HepG2 (cell line): Measurements from ENCODE around the gene TSHZ2. TPM values are rescaled to one million over a fixed set of nuclear protein-coding genes. Genes with fewer than 3 reads are reported as not detected.

Experiments used
- ATAC-seq: fragments of 200-7000 bp; cut with Tn5 transposase; 3 replicates; pipeline ENCODE4 v1.9.1; 2020; ENCODE audit warnings: mild to moderate bottlenecking, moderate library complexity
- BruUV-seq: library from RNA; stranded (reverse); fragments of 400-500 nt; replicated peaks from 2 replicates; lab custom pipeline; 2021; lab: Mats Ljungman, UMichigan
- CTCF ChIA-PET: fragments of 300-600 bp; formaldehyde crosslinking; extraction: SDS; loops from one replicate; lab custom pipeline; 2021; ENCODE audit warnings: low total read pairs, inconsistent platforms, low intra/inter-chr PET ratio; lab: Yijun Ruan, JAX
- POLR2A ChIA-PET: fragments of 350-600 bp; sonication (Branson Sonifier 250); formaldehyde crosslinking; loops from one replicate; lab custom pipeline; 2020; ENCODE audit warnings: antibody characterized with exemption, inconsistent platforms; lab: Yijun Ruan, JAX
- DNase-seq: peaks from one replicate; pipeline ENCODE4 v3.0.0-alpha.2; 2015; ENCODE audit warnings: low spot score
- FAIRE-seq: peaks from 3 replicates; lab custom pipeline; 2011; peaks lifted over from hg19 to GRCh38; lab: Jason Lieb, UNC
- H2AFZ ChIP-seq: one replicate; pipeline ENCODE4 v1.6.1; 2011; ENCODE audit warnings: low read length, inconsistent platforms
- H3K27ac ChIP-seq: fragments of 300-600 bp; 3 replicates; pipeline ENCODE4 v1.8.0; 2011; ENCODE audit warnings: mixed run types, mild to moderate bottlenecking, mixed read lengths, low read length, inconsistent platforms; ENCODE audit not compliant: insufficient read depth; ENCODE audit errors: extremely low read length
- H3K27me3 ChIP-seq, 2 experiments: fragments of 200-600 bp in 1 of 2; 2 replicates in 1 of 2; 3 replicates in 1 of 2; pipeline versions ENCODE4 v1.6.0 to v1.8.0; 2011; ENCODE audit warnings: low read length in 2 of 2, mild to moderate bottlenecking in 2 of 2, moderate library complexity in 2 of 2, inconsistent platforms in 1 of 2; ENCODE audit not compliant: insufficient read depth in 2 of 2, control insufficient read depth in 1 of 2
- H3K36me3 ChIP-seq, 2 experiments: fragments of 200-600 bp in 1 of 2; replicated peaks in 1 of 2; 2 replicates in 1 of 2; 3 replicates in 1 of 2; pipeline versions ENCODE4 v1.5.1 to v1.8.0; 2011; ENCODE audit warnings: low read length in 2 of 2, inconsistent platforms in 1 of 2; ENCODE audit not compliant: insufficient read depth in 2 of 2, control insufficient read depth in 1 of 2
- H3K4me1 ChIP-seq: 2 replicates; pipeline ENCODE4 v1.5.1; 2012; ENCODE audit warnings: low read length, inconsistent platforms; ENCODE audit not compliant: insufficient read depth
- H3K4me2 ChIP-seq: 2 replicates; pipeline ENCODE4 v1.6.0; 2011; ENCODE audit warnings: low read depth, low read length, inconsistent platforms
- H3K4me3 ChIP-seq, 3 experiments: fragments of 200-600 bp in 1 of 3; sonication (generic), shearing (Covaris generic) in 1 of 3; replicated peaks in 1 of 3; 2 replicates each; pipeline ENCODE4 v1.5.1; 2011 to 2016; ENCODE audit warnings: low read length in 3 of 3, inconsistent platforms in 2 of 3, low read depth in 2 of 3, mild to moderate bottlenecking in 2 of 3, control low read depth in 1 of 3, mixed read lengths in 1 of 3; ENCODE audit not compliant: insufficient read depth in 1 of 3
- H3K79me2 ChIP-seq: one replicate; pipeline ENCODE4 v1.6.1; 2011; ENCODE audit warnings: low read length, inconsistent platforms; ENCODE audit not compliant: insufficient read depth
- H3K9ac ChIP-seq: 2 replicates; pipeline ENCODE4 v1.6.0; 2011; ENCODE audit warnings: mild to moderate bottlenecking, low read depth, low read length, inconsistent platforms; ENCODE audit not compliant: insufficient read depth
- H3K9me3 ChIP-seq: 2 replicates; pipeline ENCODE4 v1.5.1; 2012; ENCODE audit warnings: mild to moderate bottlenecking, low read length
- H4K20me1 ChIP-seq: 2 replicates; pipeline ENCODE4 v1.6.0; 2011; ENCODE audit warnings: inconsistent platforms, mild to moderate bottlenecking, low read length, moderate library complexity; ENCODE audit not compliant: insufficient read depth
- AKNA ChIP-seq: sonication (generic); formaldehyde crosslinking; IDR thresholded peaks from 2 replicates; pipeline ENCODE4 v1.4.0; 2020; ENCODE audit warnings: missing genetic modification reagents, borderline replicate concordance
- ATF1 ChIP-seq: IDR thresholded peaks from 2 replicates; pipeline ENCODE4 v1.6.1; 2016; ENCODE audit warnings: mild to moderate bottlenecking, control low read depth
- MED8 ChIP-seq: sonication (generic); formaldehyde crosslinking; IDR thresholded peaks from 2 replicates; pipeline ENCODE4 v1.8.1; 2023; ENCODE audit warnings: mild to moderate bottlenecking, missing genetic modification reagents; ENCODE audit not compliant: insufficient replicate concordance
- THYN1 ChIP-seq: sonication (generic); formaldehyde crosslinking; IDR thresholded peaks from 2 replicates; pipeline ENCODE4 v1.8.1; 2023; ENCODE audit warnings: low read depth, mild to moderate bottlenecking, moderate library complexity, missing genetic modification reagents, borderline replicate concordance
- ZNF264 ChIP-seq: sonication (generic); formaldehyde crosslinking; IDR thresholded peaks from 2 replicates; pipeline ENCODE4 v1.4.0; 2020; ENCODE audit warnings: missing genetic modification reagents
- ZNF460 ChIP-seq: sonication (generic); formaldehyde crosslinking; IDR thresholded peaks from 2 replicates; pipeline ENCODE4 v1.5.1; 2020; ENCODE audit warnings: missing genetic modification reagents, mild to moderate bottlenecking, borderline replicate concordance
- ZNF546 ChIP-seq: sonication (generic); formaldehyde crosslinking; conservative IDR thresholded peaks from 2 replicates; pipeline ENCODE4 v1.8.1; 2023; ENCODE audit warnings: mild to moderate bottlenecking, missing genetic modification reagents
- ZNF589 ChIP-seq: sonication (generic); formaldehyde crosslinking; conservative IDR thresholded peaks from 2 replicates; pipeline ENCODE4 v1.8.0; 2022; ENCODE audit warnings: mild to moderate bottlenecking, moderate library complexity, missing genetic modification reagents
- ZNF678 ChIP-seq: sonication (generic); formaldehyde crosslinking; IDR thresholded peaks from 2 replicates; pipeline ENCODE4 v1.4.0; 2020; ENCODE audit warnings: mild to moderate bottlenecking, missing genetic modification reagents
- WGBS: methylation state at CpG from one replicate; pipeline ENCODE4 v1.1.6; 2017; ENCODE audit warnings: low lambda C conversion rate; 5-methylcytosine and 5-hydroxymethylcytosine counted together
- in situ Hi-C: cut with HindIII; loops from 2 replicates; pipeline ENCODE4 v1.10.0; 2017; ENCODE audit warnings: low pct_unique_long_range_greater_than_20kb; ENCODE audit not compliant: extremely low pct_ligation_motif_present
- intact Hi-C: fragments of 100-400 bp; cut with micrococcal nuclease; formaldehyde crosslinking; loops from one replicate; pipeline ENCODE4 v1.10.0; 2022; ENCODE audit not compliant: unreplicated experiment
- polyA plus RNA-seq, 8 experiments: library from polyadenylated mRNA; depleted of rRNA in 3 of 8; stranded (reverse) in 7 of 8; unstranded in 1 of 8; fragments of >200 nt; fragmentation: Illumina TruSeq in 4 of 8; extraction: Trizol in 4 of 8; gene quantifications; 2 replicates each; pipeline versions ENCODE4 v1.2.1 to v1.2.3, GENCODE V29; 2011 to 2016; ENCODE audit warnings: low read depth in 4 of 8, missing spikeins in 1 of 8, mixed read lengths in 1 of 8; ENCODE audit not compliant: insufficient read depth in 1 of 8
- total RNA-seq, 5 experiments: library from RNA; depleted of rRNA; stranded (reverse); fragments of >200 nt; fragmentation: Illumina TruSeq; extraction: Trizol; gene quantifications; 2 replicates each; pipeline ENCODE4 v1.2.3, GENCODE V29; 2016; ENCODE audit warnings: low read depth in 1 of 5

TSHZ2 gene
- total and polyA plus RNA-seq, 2 of the 13 experiments (the other 11 are each of a cell fraction or from before 2014, with no cell fraction given), result 0.01 TPM; not detected in 1

- DNase-seq (no peak), ATAC-seq (no peak), FAIRE-seq (no peak)
- no peaks in the 10 kb centered on the region for H3K79me2 ChIP-seq
- CTCF ChIA-PET, result no interaction called here
- POLR2A ChIA-PET, result no interaction called here
- no peaks in the 10 kb centered on the region for H3K9me3 ChIP-seq
- no peaks in the 10 kb centered on the region for H4K20me1 ChIP-seq
- no peak overlapping the region for H3K4me3 ChIP-seq
- TF ChIP-seq MED8 (CRISPR knock-in tag), result no peak
- no peak for TF ChIP-seq ZNF264 (CRISPR knock-in tag)
- no peak for TF ChIP-seq ZNF546 (CRISPR knock-in tag)
- TF ChIP-seq ZNF678 (CRISPR knock-in tag), result no peak
- no peak for TF ChIP-seq ZNF589 (CRISPR knock-in tag)
- TF ChIP-seq ATF1, result no peak
- TF ChIP-seq ZNF460 (CRISPR knock-in tag), result no peak
- no peak for TF ChIP-seq AKNA (CRISPR knock-in tag)
- no peak for TF ChIP-seq THYN1 (CRISPR knock-in tag)
- peaks cover 23% of the 10 kb centered on the region for H3K4me1 ChIP-seq
- intact Hi-C loops, result no loop called here
- WGBS, result 40% methylated on average over 3 of the region's 3 CpGs
- H3K27me3 ChIP-seq, result no peaks in the 10 kb centered on the region
- no peak overlapping the region for H3K4me2 ChIP-seq
- BruUV-seq, result no TSS peak
- H3K27ac ChIP-seq, result no peak overlapping the region
- in situ Hi-C loops, result no loop called here
- no peak overlapping the region for H2AFZ ChIP-seq
- no peak overlapping the region for H3K9ac ChIP-seq
- H3K36me3 ChIP-seq, result no peaks in the 10 kb centered on the region
These were observed 456.4 kb downstream of the TSHZ2 start for GRCh38 chr20:53428588-53428987.
